ENCODE data around the gene MZT1. TPM values are rescaled to one million over a fixed set of nuclear protein-coding genes. Genes with fewer than 3 reads are reported as not detected.

MZT1 gene
- total and polyA plus RNA-seq, 8 donors: 8.7 to 22.3 (median 19.0) TPM

- Histone ChIP-seq H3K27me3 (no peaks in the 10 kb centered on the region), H3K4me3 (no peak overlapping the region), H3K4me1 (no peaks in the 10 kb centered on the region), H3K9me3 (no peaks in the 10 kb centered on the region), H3K27ac (no peak overlapping the region), H3K36me3 (no peaks in the 10 kb centered on the region)
- no peak for ATAC-seq
- no peak for DNase-seq
- no peak for TF ChIP-seq CTCF (IDR thresholded peaks at IDR 0.05)
- intact Hi-C loops (cut with DNase I): no loop called here
Observed at GRCh38 chr13:72677431-72677830, 50.0 kb downstream of the MZT1 start.

GRCh38 chr13:72666391-72666790 is 61.0 kb downstream of the MZT1 start:
- intact Hi-C loops (cut with DNase I): no loop called here
- ATAC-seq (no peak), DNase-seq (no peak)
- no peaks in the 10 kb centered on the region for H3K27me3 ChIP-seq
- no peak for TF ChIP-seq CTCF (IDR thresholded peaks at IDR 0.05)
- H3K36me3 ChIP-seq: no peaks in the 10 kb centered on the region
- H3K4me1 ChIP-seq: no peaks in the 10 kb centered on the region
- no peak overlapping the region for H3K27ac ChIP-seq
- H3K9me3 ChIP-seq: no peaks in the 10 kb centered on the region
- H3K4me3 ChIP-seq: no peak overlapping the region

GRCh38 chr13:72662548-72662947 is 64.9 kb downstream of the MZT1 start:
- Histone ChIP-seq H3K27me3 (no peaks in the 10 kb centered on the region), H3K27ac (no peak overlapping the region), H3K4me1 (no peaks in the 10 kb centered on the region), H3K36me3 (no peaks in the 10 kb centered on the region), H3K9me3 (no peaks in the 10 kb centered on the region), H3K4me3 (no peak overlapping the region)
- intact Hi-C loops (cut with DNase I): no loop called here
- no peak for DNase-seq
- no peak for ATAC-seq
- no peak for TF ChIP-seq CTCF (IDR thresholded peaks at IDR 0.05)

Other genes starting within 250 kb of the MZT1 start
- gene BORA, start 294 bp upstream of the MZT1 start, total RNA-seq: 1 to 10 TPM; 4.5 to 4.9 TPM
- gene BORA, start 294 bp upstream of the MZT1 start, polyA plus RNA-seq (ENCODE audit: insufficient read length in 6 of 6): 10 to 100 TPM in 4 of 6 donors, 1 to 10 TPM in 2; 9.2 to 16.7 (median 10.5) TPM
- gene DIS3, start 54.3 kb upstream of the MZT1 start, total RNA-seq: 10 to 100 TPM; 25.3 to 26.1 TPM
- gene DIS3, start 54.3 kb upstream of the MZT1 start, polyA plus RNA-seq (ENCODE audit: insufficient read length in 6 of 6): 10 to 100 TPM; 32.8 to 39.8 (median 35.1) TPM
- gene PIBF1, start 54.5 kb upstream of the MZT1 start, total RNA-seq: 10 to 100 TPM; 20.7 to 25.0 TPM
- 10 to 100 TPM; 36.9 to 52.6 (median 43.5) TPM for gene PIBF1, start 54.5 kb upstream of the MZT1 start, polyA plus RNA-seq (ENCODE audit: insufficient read length in 6 of 6)

Measured in left lung (tissue), 10 donors.